HG03097 (cell line): ENCODE data around the gene NDUFV2.
A peak's percentile ranks its signal among the peaks of the same experiment; 100 is the strongest.

ENCODE experiments used
- ATAC-seq: cut with Tn5 transposase; IDR thresholded peaks from one replicate; pipeline ENCODE4 v1.9.1; 2021; ENCODE audit not compliant: unreplicated experiment, low FRiP score

NDUFV2 gene

DNA sequence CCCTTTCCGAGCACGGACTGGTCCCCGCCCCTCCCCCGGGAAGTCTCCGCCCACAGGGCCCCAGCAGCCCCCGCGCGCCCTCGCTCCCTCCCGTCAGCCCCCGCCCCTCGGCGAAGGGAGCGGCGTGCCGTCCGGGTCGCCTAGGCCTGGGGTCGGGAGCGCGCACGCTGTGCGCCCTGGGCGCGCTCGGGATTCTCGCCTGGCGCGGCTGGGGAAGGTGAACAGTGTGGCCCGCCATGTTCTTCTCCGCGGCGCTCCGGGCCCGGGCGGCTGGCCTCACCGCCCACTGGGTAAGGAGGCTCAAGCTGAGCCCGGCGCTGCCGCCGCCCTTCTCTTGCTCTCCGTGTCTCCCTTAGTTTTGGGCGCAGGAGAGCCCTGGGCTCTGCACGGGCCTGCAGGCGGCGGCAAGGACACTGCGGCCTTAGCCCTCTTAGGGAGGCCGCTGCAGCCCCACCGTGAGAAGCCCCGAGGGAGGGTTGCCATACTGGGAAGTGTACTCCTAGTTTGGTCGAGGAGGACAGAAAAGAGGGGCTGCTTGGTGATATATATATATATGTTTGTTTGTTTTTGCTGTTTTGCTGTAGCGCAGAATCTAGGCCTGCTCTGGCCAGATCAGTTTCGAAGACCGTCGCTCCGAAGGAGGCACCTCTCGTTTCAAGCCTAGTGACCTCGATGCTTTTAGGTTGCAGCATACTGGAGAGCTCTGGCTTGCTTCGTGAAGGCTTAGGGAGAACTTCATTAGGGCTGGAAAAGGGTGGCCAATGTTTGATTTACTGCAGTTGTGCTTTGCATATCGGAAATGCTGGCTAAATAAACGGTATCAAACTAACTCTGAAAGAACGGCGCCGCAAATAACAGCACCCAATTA lies at the start of gene NDUFV2:
Gene NDUFV2 (plus strand): TSS at position 192 of the 868 bp plus-strand sequence. CDS start 45 bp downstream, at position 237.
- peak; percentile 88 for ATAC-seq

DNA sequence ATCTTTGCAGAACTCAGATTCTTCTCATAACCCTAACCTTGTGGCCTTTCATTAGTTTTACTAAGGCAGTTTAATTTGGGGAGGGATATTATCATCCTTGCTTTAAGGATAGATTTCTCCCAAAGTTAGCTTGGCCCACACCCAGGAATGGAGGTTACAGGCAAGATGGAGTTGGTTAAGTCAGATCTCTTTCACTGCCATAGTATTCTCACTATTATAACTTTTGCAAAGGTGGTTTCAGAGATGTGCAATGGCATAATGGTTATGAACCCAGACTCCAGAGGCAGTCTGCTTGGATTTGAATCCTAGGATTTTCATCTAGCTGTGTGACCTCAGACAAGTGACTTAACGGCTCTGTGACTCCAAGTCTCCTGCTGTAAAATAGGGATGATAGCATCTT lies 48.7 kb upstream of the NDUFV2 start:
- no peak for ATAC-seq

DNA sequence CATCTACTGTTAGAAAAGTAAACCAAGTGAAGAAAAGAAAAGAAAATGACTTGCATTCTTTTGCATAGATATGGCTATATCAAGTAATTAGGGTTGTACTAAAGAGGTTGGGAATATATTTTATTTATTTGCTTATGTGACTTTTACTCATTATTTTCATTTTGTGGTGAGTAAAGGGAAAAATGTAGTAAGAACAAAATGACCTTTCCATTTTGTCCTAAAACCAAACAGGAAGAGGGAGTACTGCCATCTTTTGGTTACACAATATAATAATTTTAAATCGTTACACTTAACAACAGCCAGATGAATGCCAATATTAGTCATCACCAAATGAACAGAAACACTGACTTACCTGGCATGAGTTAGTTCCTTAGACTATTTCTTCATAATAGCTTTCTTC lies 47.3 kb upstream of the NDUFV2 start:
- ATAC-seq = no peak

DNA sequence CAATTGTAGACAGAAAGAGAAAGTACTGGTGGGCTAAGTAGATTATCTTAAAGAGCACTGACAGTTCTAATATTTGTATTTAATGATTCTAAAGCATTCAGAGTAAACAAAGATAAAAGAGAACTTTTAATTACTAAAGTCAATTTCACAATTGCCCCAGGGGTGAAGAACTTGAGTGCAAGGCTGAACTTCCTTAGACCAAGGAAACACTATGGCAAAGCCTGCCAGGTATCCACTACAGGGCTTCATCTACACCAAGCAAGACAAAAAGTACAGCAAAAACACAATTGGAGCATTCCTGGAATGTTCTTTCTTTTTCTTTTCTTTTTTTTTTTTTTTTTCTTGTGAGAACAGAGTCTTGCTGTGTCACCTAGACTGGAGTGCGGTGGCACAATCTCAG lies 46.9 kb upstream of the NDUFV2 start:
- ATAC-seq = no peak

DNA sequence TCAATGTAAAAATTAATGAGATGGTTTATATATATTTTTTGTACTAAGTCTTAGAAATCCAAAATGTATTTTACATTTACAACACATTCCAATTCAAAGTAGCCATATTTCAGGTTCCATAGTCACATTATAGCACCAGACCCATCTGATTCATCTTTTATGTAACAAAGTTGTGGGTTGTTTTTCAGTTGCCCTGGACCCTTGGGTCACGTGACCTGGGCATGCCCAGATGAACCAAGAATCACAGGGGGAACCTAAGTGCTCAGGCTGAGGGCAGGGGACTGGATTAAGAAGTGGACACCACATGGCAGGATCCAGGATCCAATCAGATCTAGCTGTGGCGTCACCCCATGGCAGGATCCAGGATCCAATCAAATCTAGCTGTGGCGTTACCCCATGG lies 44.9 kb upstream of the NDUFV2 start:
- no peak for ATAC-seq

DNA sequence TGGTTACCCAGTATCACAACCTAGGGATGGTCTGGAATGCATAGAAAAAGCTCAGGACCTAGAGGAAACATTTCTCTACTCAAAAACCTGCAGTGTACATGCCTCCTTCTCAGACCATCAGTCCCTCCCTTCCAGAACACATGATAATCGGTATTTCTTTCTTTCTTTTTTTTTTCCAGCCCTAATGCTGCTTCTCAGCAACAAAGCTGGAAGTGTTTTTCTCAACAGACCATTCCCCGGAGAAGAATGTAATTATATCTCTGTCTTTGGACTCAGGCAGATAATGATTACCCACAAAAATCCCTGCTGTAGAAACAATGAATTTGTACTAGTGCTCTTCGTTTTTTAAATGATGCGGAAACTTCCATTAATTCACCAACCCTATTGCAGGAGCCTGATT lies 44.1 kb upstream of the NDUFV2 start:
- ATAC-seq = no peak

DNA sequence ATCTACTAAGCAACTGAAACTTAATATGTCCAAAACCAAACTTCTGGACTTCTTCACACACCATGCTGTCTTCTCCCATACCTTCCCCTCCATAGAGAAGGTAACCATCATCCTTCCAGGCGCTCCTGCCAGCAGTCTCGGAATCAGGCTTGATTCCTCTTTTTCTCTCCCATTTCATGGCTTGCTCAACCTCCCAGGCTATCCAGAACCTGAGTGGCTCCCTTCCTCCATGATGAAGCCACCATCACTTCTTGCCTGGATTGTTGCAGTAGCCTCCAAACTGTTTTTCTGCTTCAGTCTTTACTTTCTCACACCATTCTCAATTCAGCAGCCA lies 40.1 kb upstream of the NDUFV2 start:
- no peak for ATAC-seq

DNA sequence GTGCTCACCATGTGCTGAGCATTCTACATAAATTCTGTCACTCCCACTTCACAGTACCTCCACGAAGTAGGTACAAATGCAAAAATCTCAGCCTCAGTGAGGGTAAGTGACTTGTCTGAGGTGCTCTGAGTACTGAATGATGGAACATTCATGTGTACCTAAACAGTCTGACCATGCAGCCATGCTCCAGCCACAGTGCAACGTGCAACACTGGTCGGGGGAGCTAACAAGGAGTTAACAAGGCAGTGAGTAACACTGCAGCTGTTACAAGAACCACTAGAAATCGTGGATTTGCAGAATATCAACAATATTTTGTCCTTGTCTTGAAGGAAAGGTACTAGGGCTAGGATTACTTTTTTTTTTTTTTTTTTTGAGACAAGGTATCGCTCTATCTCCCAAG lies 36.6 kb upstream of the NDUFV2 start:
- ATAC-seq = no peak

DNA sequence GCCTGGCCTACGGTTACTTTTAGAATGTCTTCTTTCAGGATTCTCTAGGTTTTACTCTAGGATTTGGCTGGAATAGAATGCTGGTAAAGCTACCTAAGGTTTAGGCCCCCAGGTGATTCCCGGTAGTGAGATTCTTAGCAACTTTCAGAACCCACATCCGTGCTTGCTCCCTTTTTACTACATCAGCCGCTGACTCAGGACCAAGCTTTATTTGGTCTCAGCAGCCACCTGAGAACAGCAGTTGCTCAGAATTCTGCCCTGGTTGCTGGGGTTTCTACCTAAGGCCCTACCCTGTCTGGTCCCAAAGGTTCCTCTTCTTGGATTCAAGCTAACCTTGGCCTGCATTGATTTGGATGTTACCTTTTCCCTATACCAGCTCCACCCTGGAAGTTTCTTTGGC lies 36.1 kb upstream of the NDUFV2 start:
- peak; percentile 21 for ATAC-seq

DNA sequence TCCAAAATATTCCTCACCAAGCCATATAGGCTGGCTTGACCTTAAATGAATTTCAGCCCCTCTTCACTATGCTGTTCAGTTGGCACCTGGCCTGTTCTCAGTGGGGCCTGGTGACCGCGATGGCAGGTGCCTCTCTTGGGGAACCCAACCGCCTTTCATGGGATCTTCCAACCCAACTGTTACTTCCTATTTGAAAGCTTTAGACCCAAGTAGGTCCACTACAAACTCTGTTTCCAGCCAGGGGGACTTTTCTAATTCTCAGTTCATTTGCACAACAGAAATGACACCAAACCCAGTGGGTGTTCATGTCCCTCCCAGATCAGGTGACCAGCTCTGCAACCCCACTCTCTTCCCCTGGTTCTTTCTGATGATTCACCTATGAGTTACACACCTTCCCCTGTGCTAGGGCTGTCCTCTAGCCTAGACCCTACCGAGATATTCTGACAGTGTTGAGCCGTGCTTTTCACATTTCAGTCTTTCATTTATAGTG lies 35.6 kb upstream of the NDUFV2 start:
- peak; percentile 70 for ATAC-seq

DNA sequence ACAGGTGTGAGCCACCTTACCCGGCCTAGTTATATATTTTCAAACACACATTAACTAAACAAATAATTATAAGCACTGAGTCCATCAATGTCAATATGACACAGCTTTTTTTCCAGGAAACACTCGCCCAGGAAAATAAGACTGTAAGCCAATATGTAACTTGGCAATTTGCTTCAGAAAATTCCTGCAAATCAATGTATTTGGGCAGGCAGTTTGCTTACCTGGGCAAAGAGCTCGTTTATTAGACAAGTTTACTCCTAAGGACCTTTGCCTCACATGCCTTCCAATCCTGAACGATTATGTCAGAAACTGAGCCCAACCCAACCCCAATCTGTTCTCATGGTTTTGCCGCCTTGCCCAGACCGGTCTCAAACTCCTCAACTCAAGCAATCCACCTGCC lies 34.7 kb upstream of the NDUFV2 start:
- ATAC-seq = no peak

DNA sequence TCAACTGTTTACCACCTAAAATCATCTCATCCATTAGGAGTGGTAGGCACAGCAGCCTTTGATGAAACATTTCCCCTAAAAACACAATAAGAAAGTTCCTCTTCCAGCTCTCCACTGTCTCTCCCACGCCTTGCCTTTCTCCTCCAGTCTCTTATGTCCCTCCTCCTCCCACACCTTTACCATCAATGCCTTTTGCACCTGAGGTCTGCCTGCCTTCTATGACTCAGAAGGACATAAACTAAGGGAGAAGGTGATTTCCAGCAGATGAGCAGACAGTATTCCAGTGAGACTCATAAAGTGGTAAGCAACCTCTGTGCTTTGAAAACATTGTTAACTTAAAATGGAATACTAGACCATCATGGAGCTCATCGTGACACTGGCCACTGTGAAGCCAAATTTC lies 34.2 kb upstream of the NDUFV2 start:
- ATAC-seq = no peak

DNA sequence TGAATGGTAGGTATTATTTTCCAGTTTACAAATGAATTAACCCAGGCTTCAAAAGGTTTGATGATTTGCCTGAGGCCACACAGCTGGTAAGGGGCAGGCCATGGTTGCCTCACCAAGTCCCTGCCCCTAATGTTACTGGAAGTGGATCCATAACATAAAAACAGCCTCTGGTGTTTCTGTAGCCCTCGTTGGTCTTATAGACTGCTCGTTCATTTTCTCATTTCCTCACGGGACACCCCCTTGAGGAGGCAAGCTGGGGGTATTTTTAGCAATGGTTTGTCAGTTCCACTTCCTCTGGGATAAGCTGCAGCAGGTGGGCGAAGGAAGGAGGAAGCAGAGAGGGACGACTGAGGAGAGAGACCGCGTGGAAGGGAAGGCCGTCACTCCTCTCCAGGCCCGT lies 32.9 kb upstream of the NDUFV2 start:
- no peak for ATAC-seq

DNA sequence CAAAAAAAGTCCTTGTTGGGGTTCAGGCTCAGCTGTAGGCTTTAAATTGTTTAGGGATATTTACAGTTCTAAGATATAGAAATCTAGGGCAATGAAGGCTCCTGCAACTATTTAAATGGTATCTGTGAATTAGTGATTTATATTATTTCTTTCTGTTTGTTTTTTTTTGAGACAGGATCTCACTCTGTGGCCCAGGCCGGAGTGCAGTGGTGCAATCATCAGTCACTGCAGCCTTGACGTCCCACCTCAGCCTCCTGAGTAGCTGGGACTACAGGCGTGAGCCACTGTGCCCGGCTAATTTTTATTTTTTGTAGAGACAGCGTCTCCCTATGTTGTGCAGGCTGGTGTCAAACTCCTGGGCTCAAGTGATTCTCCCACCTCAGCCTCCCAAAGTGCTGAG lies 32.3 kb upstream of the NDUFV2 start:
- no peak for ATAC-seq

DNA sequence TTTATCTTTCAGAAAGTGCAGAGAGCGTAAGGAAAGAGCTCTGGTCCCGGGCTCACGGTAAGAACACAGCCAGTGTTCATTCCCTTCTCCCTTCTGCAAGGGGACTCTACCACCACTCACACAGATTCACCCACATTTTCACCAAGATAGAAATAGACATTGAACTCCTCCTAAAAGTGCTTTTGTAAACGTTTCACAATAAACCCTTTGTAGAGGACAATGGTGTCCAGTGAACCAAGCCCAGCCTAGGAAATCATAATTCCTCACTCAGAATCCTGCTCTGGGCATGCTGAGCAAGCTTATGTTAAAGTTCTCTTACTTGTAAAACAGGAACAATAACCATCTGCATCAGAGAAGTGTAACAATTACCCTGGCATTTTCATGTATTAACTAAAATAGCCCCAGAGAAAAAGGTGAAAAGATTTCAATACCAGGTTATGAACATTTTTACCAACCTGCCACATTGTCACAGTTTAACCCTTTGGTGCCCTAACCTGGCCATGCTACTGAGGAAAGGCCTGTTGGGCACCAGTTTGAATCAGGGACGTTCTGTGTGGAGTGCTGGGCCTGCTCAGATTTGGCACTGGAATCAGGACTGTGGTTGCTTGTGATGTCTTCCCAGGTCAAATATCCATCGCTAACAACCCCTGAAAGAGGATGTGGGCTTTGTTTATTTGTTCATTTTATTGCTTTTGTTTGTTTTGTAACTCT lies 22.5 kb upstream of the NDUFV2 start:
- no peak for ATAC-seq

DNA sequence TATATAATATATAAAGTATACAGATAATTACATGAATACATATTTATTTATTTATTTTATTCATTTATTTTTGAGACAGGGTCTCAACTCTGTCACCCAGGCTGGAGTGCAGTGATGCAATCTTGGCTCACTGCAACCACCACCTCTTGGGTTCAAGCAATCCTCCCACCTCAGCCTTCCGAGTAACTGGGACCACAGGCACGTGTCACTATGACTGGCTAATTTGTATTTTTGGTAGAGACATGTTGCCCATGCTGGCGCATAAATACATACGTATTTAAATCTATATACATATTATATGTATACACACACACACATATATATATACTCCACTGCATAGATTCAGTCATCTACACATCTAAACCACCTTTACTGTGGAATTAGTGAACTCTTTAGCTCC lies 20.6 kb upstream of the NDUFV2 start:
- ATAC-seq = no peak

DNA sequence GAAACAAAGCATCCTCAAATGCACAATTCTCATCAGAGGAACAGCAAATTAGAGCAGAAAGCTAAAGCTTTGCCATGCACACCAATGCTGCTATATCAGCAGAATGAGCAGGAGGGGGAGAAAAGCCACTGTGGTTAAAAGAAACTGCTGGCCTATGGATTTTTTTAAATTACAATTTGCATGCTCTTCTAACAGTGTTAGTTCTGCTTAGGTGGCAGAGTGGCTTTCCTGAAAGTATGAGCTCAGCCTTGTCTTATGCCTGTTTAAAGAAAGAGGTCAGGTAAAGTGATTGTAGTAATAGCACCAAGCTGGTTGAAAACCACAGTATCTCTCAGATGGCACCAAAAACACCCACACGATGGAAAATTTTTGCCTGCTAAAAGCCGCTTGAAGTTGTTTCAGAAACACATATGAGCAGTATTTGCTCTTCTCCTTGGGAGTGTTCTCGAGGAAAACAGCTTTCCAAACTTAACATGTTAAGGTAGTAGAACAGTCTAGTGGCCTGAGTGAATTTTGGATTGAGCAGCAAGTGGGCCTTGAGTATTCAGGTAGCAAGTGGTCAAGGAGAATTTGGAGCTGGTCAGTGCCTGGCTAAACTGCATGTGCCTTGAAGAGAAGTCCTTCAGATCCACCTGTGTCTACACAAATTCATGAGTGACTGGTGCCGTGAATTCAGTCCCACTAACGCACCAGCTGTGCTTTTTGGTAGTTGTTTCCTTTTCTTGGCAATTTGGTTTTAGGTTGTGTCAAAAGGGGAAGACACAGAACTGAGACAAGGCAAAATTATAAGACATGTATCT lies 19.6 kb upstream of the NDUFV2 start:
- ATAC-seq = peak; percentile 78

DNA sequence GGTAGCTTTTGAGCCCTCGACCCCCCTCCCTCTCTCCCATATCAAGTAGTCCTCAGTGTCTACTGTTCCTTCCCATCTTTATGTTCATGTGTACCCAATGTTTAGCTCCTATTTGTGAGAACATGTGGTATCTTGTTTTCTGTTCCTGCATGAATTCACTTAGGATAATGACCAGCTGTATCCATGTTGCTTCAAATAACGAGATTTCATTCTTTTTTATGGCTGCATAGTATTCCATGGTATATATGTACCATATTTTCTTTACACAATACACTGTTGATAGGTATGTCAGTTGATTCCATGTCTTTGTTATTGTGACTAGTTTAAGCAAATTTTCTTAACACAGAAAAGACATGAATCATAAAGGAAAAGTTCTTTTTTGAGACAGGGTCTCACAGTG lies 16.5 kb upstream of the NDUFV2 start:
- no peak for ATAC-seq

DNA sequence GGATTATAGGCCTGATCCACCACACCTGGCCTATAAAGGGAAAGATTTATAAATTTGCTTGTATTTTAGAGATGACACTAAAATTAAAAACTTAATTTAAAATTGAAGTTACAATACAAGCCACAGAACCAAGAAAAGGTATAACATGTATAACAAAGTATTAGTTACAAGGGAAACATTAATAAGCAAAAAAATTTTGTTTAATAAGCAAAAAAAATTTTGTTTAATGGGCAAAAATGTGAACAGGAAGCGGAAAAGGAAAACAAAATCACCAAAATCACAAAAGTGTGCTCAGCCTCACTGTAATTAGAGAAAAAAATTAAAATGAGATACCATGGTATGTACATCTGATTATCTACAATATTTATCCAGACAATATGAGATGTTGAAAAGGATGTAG lies 15.9 kb upstream of the NDUFV2 start:
- ATAC-seq = no peak

DNA sequence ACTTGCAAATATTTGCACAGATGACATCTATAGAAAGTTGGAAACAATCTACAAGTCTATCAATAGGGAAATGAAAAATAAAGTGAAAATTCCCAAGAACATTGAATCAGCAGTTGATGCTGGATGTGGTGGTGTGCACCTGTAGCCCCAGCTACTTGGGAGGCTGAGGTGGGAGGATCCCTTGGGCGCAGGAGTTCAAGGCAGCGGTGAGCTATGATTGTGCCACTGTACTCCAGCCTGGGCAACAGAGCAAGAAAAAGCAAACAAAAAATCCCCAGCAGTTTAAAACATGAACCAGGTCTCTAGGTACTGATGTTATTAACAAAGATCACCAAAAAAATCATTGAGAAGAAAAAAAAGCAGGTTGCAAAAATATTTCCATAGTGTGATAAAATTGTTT lies 15.4 kb upstream of the NDUFV2 start:
- no peak for ATAC-seq

DNA sequence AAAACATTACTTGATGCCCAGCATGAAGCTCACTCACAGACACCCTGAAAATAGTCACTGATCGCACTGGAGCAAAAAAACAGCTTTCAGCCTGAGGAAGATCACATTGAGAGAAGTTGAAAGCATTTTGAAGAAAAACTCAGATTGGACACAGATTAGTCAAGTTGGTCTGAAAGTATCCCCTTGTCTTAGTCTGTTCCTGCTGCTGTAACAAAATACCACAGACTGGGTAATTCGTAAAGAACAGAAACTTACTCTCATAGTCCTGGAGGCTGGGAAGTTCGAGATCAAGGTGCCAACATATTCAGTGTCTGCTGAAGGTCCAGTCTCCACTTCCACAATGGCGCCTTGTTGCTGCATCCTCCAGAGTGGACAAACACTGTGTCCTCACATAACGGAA lies 14.2 kb upstream of the NDUFV2 start:
- no peak for ATAC-seq
